GM12864 (cell line): ENCODE results near the gene MYO7A.

Experiments used
- DNase-seq: peaks from one replicate; pipeline ENCODE4 v3.0.0-alpha.2; 2011; ENCODE audit warnings: low read depth
- H3K4me3 ChIP-seq: 2 replicates; pipeline ENCODE4 v1.5.1; 2011; ENCODE audit warnings: mild to moderate bottlenecking, low read depth, low read length, control low read depth
- CTCF ChIP-seq: IDR thresholded peaks from 2 replicates; pipeline ENCODE4 v1.5.1; 2011; ENCODE audit warnings: low read depth, mild to moderate bottlenecking, moderate library complexity, low read length, control low read depth, inconsistent platforms; ENCODE audit errors: missing control alignments

The MYO7A gene

GRCh38 chr11:77140231-77140851 is 12.3 kb downstream of the MYO7A start:
- no peak for DNase-seq

GRCh38 chr11:77141034-77141433 is 13.0 kb downstream of the MYO7A start:
- TF ChIP-seq CTCF = no peak
- H3K4me3 ChIP-seq = no peak overlapping the region
- DNase-seq = no peak

More at GRCh38 chr11:77140231-77140851, 12.3 kb downstream of the MYO7A start:
- H3K4me3 ChIP-seq = no peak overlapping the region
- TF ChIP-seq CTCF = no peak

GRCh38 chr11:77141475-77141874 is 13.4 kb downstream of the MYO7A start:
- DNase-seq = no peak
- no peak overlapping the region for H3K4me3 ChIP-seq
- no peak for TF ChIP-seq CTCF

- no peak for TF ChIP-seq CTCF
- no peak for DNase-seq
- no peak overlapping the region for H3K4me3 ChIP-seq
Measured at GRCh38 chr11:77142091-77142975, 14.3 kb downstream of the MYO7A start.

- H3K4me3 ChIP-seq = no peak overlapping the region
- no peak for DNase-seq
- TF ChIP-seq CTCF = no peak
Measured at GRCh38 chr11:77143405-77144020, 15.5 kb downstream of the MYO7A start.

GRCh38 chr11:77144196-77144856 is 16.3 kb downstream of the MYO7A start:
- TF ChIP-seq CTCF = no peak
- no peak overlapping the region for H3K4me3 ChIP-seq

More at GRCh38 chr11:77144196-77144856, 16.3 kb downstream of the MYO7A start:
- DNase-seq = no peak
